Erythroblast (primary cell): ENCODE data around the gene SCN5A.

ENCODE experiments used
- DNase-seq, 2 experiments: peaks; one replicate each; lab custom pipeline; 2025; lab: John Stamatoyannopoulos, UW
- GATA1 ChIP-seq: IDR thresholded peaks from 2 replicates; pipeline ENCODE4 v1.6.1; 2011; ENCODE audit warnings: low read depth, mild to moderate bottlenecking, control low read depth, low read length, moderate library complexity
- POLR2A ChIP-seq: IDR thresholded peaks from 2 replicates; pipeline ENCODE4 v1.6.1; 2011; ENCODE audit warnings: mild to moderate bottlenecking, low read length

Gene SCN5A

GRCh38 chr3:38644016-38644661 lies 5.3 kb downstream of the SCN5A start:
- TF ChIP-seq GATA1, result no peak
- TF ChIP-seq POLR2A, result no peak
- DNase-seq, result no peak

DNA sequence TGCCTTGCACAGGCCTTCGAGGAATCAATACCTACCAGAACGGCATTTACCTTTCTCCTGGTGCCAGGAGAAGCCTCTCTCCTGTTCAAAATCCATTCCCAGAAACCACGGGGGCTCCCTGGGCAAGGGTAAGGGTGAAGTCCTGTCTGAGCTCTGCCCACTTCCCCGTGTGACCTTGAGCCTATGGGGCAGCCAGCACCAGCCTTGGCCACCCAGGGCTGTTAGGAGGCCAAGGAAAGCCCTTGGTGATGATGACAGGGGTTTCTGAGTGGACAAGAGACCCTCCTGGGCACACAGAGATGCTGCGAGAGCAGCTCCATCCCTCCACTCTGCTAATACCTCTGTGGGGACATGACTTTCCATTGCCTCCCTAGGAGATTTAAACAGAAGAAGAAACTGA lies 5.9 kb downstream of the SCN5A start:
- no peak for DNase-seq
- no peak for TF ChIP-seq GATA1
- TF ChIP-seq POLR2A, result no peak

- DNase-seq, result no peak
- TF ChIP-seq GATA1 (no peak), POLR2A (no peak)
These were observed 6.4 kb downstream of the SCN5A start for GRCh38 chr3:38643090-38643489.

- TF ChIP-seq POLR2A (no peak), GATA1 (no peak)
- no peak for DNase-seq
These were observed 7.9 kb downstream of the SCN5A start for GRCh38 chr3:38641461-38642110.

DNA sequence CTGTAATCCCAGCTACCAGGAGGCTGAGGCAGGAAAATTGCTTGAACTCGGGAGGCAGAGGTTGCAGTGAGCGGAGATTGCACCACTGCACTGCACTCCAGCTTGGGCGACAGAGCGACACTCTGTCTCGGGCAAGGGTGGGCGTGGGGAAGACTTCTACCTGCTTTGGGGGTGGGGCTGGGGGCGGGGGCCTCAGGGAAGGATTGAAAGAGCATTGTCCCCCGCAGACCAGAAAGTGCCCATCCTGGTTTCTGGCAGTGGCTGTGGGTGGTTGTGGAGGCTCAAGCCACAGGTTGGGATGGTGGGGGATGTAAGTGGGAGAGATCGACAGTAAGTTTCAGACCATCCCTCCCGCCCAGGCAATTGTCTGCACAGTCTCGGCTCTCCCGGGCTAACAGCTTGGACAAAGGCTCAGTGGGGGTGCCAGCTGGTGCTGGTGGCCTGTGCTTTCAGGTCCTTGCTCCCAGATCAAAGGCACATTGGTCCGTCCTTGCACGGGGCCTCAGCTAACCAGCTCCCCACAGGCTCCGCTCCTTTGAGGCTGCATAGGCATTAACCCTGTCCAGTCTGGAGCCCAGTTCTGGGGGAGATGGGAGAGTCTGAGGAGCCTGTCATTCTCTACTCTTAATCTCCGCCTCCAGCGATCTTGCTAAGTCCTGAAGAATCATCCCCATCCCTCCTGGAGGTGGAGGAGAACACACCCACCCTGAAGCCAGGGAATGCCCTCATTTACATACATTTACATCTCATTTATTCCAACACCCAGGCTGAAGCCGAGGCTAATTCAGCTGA lies 8.6 kb downstream of the SCN5A start:
- no peak for TF ChIP-seq POLR2A
- TF ChIP-seq GATA1, result no peak
- DNase-seq, result no peak

GRCh38 chr3:38638354-38638753 lies 11.1 kb downstream of the SCN5A start:
- no peak for DNase-seq
- TF ChIP-seq POLR2A (no peak), GATA1 (no peak)

GRCh38 chr3:38637906-38638305 lies 11.6 kb downstream of the SCN5A start:
- DNase-seq, result no peak
- no peak for TF ChIP-seq GATA1
- TF ChIP-seq POLR2A, result no peak

DNA sequence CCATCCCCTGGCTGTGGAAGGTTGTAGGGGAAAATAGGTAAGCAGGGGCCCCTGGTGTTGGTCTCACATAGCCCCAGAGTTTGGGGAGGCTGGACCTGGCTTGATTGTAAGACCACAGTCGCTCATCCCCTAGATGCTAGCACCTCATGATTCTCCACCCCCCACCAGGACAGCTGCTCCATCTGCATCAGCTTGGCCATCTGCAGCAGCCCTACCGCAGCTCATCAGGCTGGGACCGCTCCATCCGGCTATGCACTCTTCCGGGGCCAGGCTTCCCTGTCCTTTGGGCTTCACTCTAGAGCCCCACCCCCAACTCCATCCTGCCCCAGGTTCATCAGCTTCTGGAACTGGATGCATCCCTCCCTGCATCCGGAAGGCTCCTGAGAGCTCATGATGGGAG lies 12.6 kb downstream of the SCN5A start:
- TF ChIP-seq POLR2A, result no peak
- no peak for TF ChIP-seq GATA1
- no peak for DNase-seq

DNA sequence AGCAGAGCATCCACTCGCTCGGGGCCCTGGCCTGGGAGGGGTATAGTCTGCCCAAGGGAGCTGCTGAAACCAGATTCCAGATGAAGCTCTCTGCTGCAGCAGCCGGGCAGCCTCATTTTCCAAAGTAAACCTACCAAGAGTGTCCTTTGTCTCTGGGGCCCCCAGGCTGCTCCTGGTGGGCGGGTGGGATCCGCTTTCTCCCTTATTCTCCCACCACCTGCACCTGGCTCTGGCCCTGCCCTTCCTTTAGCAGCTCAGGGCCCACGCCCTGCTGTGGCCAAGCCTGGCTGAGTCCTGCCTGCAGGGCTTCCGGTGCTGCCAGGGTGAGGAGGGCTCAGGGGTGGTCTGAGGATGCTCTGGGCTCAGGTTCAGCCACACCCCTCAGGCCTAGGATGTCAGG lies 13.0 kb downstream of the SCN5A start:
- TF ChIP-seq GATA1 (no peak), POLR2A (no peak)
- no peak for DNase-seq

- DNase-seq, result no peak
- no peak for TF ChIP-seq POLR2A
- no peak for TF ChIP-seq GATA1
These were observed 15.4 kb downstream of the SCN5A start for GRCh38 chr3:38634111-38634510.

- no peak for DNase-seq
These were observed 16.5 kb downstream of the SCN5A start for GRCh38 chr3:38632989-38633388.

DNA sequence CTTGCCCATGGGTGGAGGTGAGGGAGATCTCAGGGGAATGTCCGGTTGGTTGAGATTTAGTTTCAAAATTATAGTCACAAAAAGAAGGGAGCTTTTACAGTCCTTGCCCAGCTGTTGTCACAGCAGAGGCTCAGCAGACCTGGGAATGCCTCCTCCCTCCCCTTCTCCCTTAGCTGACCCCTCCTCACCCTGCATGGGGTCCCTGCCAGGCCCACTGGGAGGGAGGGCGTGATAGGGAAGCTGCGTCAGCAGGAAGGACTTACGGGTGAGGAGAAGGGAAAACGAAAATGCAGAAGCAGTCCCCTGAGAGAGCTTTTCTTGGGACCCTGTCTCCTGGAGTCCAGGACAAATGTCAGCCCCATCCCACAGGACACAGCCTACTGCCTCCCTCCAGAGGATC lies 18.9 kb downstream of the SCN5A start:
- no peak for TF ChIP-seq POLR2A
- no peak for TF ChIP-seq GATA1
- no peak for DNase-seq

More at GRCh38 chr3:38632989-38633388, 16.5 kb downstream of the SCN5A start:
- TF ChIP-seq GATA1 (no peak), POLR2A (no peak)

DNA sequence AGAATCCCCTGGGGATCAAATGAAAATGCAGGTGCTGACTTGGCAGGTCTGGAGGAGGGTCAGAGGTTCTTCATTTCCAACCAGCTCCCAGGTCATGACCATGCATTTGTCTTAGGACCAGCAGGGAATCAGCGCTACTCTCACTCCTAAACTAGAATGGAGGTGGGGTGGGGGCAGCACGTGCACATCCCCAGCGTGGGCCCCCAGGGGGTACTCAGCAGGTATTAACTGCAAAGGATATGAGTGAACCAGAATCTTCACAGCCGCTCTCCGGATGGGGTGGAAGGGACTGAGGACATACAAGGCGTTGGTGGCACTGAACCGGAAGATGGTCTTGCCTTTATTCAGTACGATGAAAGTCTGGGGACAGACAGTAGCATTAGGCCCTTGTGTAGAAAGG lies 19.4 kb downstream of the SCN5A start:
- DNase-seq, result no peak
- TF ChIP-seq GATA1 (no peak), POLR2A (no peak)

DNA sequence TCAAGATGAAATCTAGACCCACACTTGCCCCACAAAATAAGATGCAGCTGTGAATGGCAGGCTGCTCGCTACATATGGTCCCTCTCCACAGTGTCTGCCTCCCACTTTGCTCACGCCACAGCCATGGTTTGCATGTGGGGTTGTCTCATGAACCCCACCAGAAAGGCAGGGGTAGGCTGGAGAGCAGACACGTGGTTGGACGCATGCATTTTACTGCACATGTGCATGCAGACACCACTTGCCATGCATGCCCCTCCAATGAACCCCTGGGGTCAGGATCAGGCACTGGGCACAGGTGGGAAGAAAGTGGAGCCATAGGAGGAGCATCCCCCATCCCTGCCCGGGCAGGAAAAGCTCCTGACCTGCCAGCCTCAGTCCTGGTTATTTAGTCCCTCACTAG lies 20.7 kb downstream of the SCN5A start:
- DNase-seq, result no peak
- TF ChIP-seq POLR2A (no peak), GATA1 (no peak)
